GM12878 (cell line): Measurements from ENCODE around the gene STYXL1. TPM values are rescaled to one million over a fixed set of nuclear protein-coding genes. Genes with fewer than 3 reads are reported as not detected.
A peak's percentile ranks its signal among the peaks of the same experiment; 100 is the strongest.

Experiments used
- ATAC-seq: fragments of 200-7000 bp; cut with Tn5 transposase; 3 replicates; pipeline ENCODE4 v1.9.1; 2020; ENCODE audit warnings: mild to moderate bottlenecking, moderate library complexity
- Bru-seq: library from RNA; stranded (reverse); fragments of 400-500 nt; gene quantifications from one replicate; lab custom pipeline; 2021; lab: Mats Ljungman, UMichigan
- BruChase-seq, 2 experiments: library from RNA; stranded (reverse); fragments of 400-500 nt; gene quantifications; one replicate each; lab custom pipeline; 2021; lab: Mats Ljungman, UMichigan
- BruUV-seq: library from RNA; stranded (reverse); fragments of 400-500 nt; replicated peaks from 2 replicates; lab custom pipeline; 2021; lab: Mats Ljungman, UMichigan
- CTCF ChIA-PET: fragments of 300-600 bp; sonication (Branson Sonifier 250); formaldehyde crosslinking; extraction: SDS; loops from one replicate; lab custom pipeline; 2021; ENCODE audit warnings: inconsistent platforms; lab: Yijun Ruan, JAX
- POLR2A ChIA-PET: fragments of 350-600 bp; formaldehyde crosslinking; extraction: SDS; loops from one replicate; lab custom pipeline; 2021; ENCODE audit warnings: inconsistent platforms; lab: Charles Lee
- RAD21 ChIA-PET: fragments of 300-600 bp; sonication (Branson Sonifier 250); formaldehyde crosslinking; loops from one replicate; lab custom pipeline; 2023; ENCODE audit warnings: antibody characterized with exemption; ENCODE audit not compliant: unreplicated experiment; lab: Charles Lee
- SMC1A ChIA-PET: fragments of 300-600 bp; sonication (Branson Sonifier 250); formaldehyde crosslinking; loops from one replicate; lab custom pipeline; 2023; ENCODE audit not compliant: unreplicated experiment, uncharacterized antibody; lab: Charles Lee
- DNase-seq: peaks from one replicate; pipeline ENCODE4 v3.0.0-alpha.2; 2011; ENCODE audit warnings: low read depth, low spot score
- FAIRE-seq: peaks from 3 replicates; lab custom pipeline; 2011; peaks lifted over from hg19 to GRCh38; lab: Jason Lieb, UNC
- H2AFZ ChIP-seq: 2 replicates; pipeline ENCODE4 v1.6.0; 2011; ENCODE audit warnings: low read depth, low read length, control low read depth; ENCODE audit not compliant: control insufficient read depth
- H3K27ac ChIP-seq: 2 replicates; pipeline ENCODE4 v1.5.1; 2011; ENCODE audit warnings: control low read depth; ENCODE audit not compliant: control insufficient read depth, insufficient read depth
- H3K27me3 ChIP-seq, 2 experiments: replicated peaks in 1 of 2; 2 replicates each; pipeline versions ENCODE4 v1.6.0 to v1.6.1; 2011; ENCODE audit warnings: low read length in 1 of 2; ENCODE audit not compliant: control insufficient read depth in 2 of 2, insufficient read depth in 2 of 2
- H3K36me3 ChIP-seq, 2 experiments: 2 replicates each; pipeline ENCODE4 v1.5.1; 2011; ENCODE audit warnings: low read length in 1 of 2; ENCODE audit not compliant: control insufficient read depth in 2 of 2, insufficient read depth in 2 of 2
- H3K4me1 ChIP-seq: 2 replicates; pipeline ENCODE4 v1.6.1; 2011; ENCODE audit warnings: mild to moderate bottlenecking, low read length, moderate library complexity, mixed read lengths; ENCODE audit not compliant: control insufficient read depth, insufficient read depth
- H3K4me2 ChIP-seq: 2 replicates; pipeline ENCODE4 v1.6.0; 2011; ENCODE audit warnings: control low read depth; ENCODE audit not compliant: control insufficient read depth, insufficient read depth
- H3K4me3 ChIP-seq: fragments of 200-600 bp; sonication (generic); 2 replicates; pipeline ENCODE4 v1.5.1; 2016
- H3K79me2 ChIP-seq: 2 replicates; pipeline ENCODE4 v1.6.0; 2011; ENCODE audit warnings: low read length; ENCODE audit not compliant: control insufficient read depth, insufficient read depth
- H3K9ac ChIP-seq: 2 replicates; pipeline ENCODE4 v1.8.0; 2011; ENCODE audit warnings: low read length, control low read depth, mixed read lengths; ENCODE audit not compliant: control insufficient read depth, insufficient read depth
- H3K9me3 ChIP-seq: replicated peaks from 3 replicates; pipeline ENCODE4 v1.5.1; 2011; ENCODE audit warnings: mild to moderate bottlenecking, low read length; ENCODE audit not compliant: control insufficient read depth, insufficient read depth
- H4K20me1 ChIP-seq: 2 replicates; pipeline ENCODE4 v1.6.0; 2011; ENCODE audit not compliant: control insufficient read depth, insufficient read depth
- CHD2 ChIP-seq: IDR thresholded peaks from 2 replicates; pipeline ENCODE4 v1.6.1; 2011; ENCODE audit warnings: low read depth, low read length, improper control_type of control experiment, borderline replicate concordance
- IRF3 ChIP-seq: fragments of 450-650 bp; IDR thresholded peaks from 2 replicates; pipeline ENCODE4 v1.6.1; 2014; ENCODE audit warnings: mild to moderate bottlenecking
- MAX ChIP-seq: IDR thresholded peaks from 2 replicates; pipeline ENCODE4 v1.6.1; 2012; ENCODE audit warnings: low read depth, low read length, improper control_type of control experiment
- SMAD5 ChIP-seq: IDR thresholded peaks from 2 replicates; pipeline ENCODE4 v1.6.1; 2016; ENCODE audit warnings: antibody characterized with exemption, low read depth
- TAF1 ChIP-seq: IDR thresholded peaks from 2 replicates; pipeline ENCODE4 v1.6.1; 2011; ENCODE audit warnings: mild to moderate bottlenecking, low read depth, low read length, borderline replicate concordance
- WGBS: methylation state at CpG from one replicate; pipeline ENCODE4 v1.1.6; 2016; ENCODE audit warnings: low lambda C conversion rate; ENCODE audit not compliant: insufficient replicate concordance, insufficient coverage; ENCODE audit errors: missing lambda C conversion rate; 5-methylcytosine and 5-hydroxymethylcytosine counted together
- in situ Hi-C: fragments of 300-500 bp; cut with MboI; formaldehyde crosslinking; loops from 9 replicates; pipeline ENCODE4 v1.14.3; 2018; ENCODE audit warnings: mixed read lengths
- intact Hi-C: fragments of 100-400 bp; cut with micrococcal nuclease; formaldehyde crosslinking; loops from one replicate; pipeline ENCODE4 v1.14.2; 2022; ENCODE audit not compliant: unreplicated experiment
- long read RNA-seq, 2 experiments: library from polyadenylated mRNA; unstranded; transcript quantifications; one replicate each; pipeline ENCODE4 v2.0.0, GENCODE V29; 2019 to 2020
- polyA minus RNA-seq, 3 experiments: library from RNA; depleted of rRNA, polyadenylated mRNA; stranded (reverse); fragments of >200 nt; gene quantifications; 2 replicates each; pipeline ENCODE4 v1.2.3, GENCODE V29; 2011
- polyA plus RNA-seq, 11 experiments: library from polyadenylated mRNA; depleted of rRNA in 4 of 11; unstranded in 6 of 11; stranded (reverse) in 5 of 11; fragments of >200 nt; fragmentation: Nextera tagmentation in 4 of 11; fragmentation: Illumina TruSeq in 1 of 11; extraction: Ambion mirVana in 4 of 11; extraction: Trizol in 1 of 11; gene quantifications; 1 replicate in 1 of 11; 2 replicates in 10 of 11; pipeline versions ENCODE4 v1.2.1 to v1.2.3, GENCODE V29; 2011 to 2016; ENCODE audit warnings: inconsistent platforms in 2 of 11, missing spikeins in 2 of 11, low read depth in 1 of 11
- total RNA-seq, 4 experiments: library from RNA; depleted of rRNA in 3 of 4; stranded (reverse); fragments of >200 nt in 3 of 4; fragmentation: Illumina TruSeq in 1 of 4; extraction: Trizol in 1 of 4; gene quantifications; 2 replicates each; pipeline versions ENCODE4 v1.2.1 to v1.2.3, GENCODE V29; 2013 to 2021
- TF ChIP-seq, protein P1 (sequence below): fragments of 450-650 bp; IDR thresholded peaks from 2 replicates; pipeline ENCODE4 v1.6.1; 2017; ENCODE audit warnings: mild to moderate bottlenecking, moderate library complexity
- TF ChIP-seq, protein P2 (sequence below): IDR thresholded peaks from 2 replicates; pipeline ENCODE4 v1.6.1; 2012; ENCODE audit warnings: low read depth, low read length, improper control_type of control experiment

STYXL1 gene, protein sequence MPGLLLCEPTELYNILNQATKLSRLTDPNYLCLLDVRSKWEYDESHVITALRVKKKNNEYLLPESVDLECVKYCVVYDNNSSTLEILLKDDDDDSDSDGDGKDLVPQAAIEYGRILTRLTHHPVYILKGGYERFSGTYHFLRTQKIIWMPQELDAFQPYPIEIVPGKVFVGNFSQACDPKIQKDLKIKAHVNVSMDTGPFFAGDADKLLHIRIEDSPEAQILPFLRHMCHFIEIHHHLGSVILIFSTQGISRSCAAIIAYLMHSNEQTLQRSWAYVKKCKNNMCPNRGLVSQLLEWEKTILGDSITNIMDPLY
- total RNA-seq (2013; cell fraction: nucleolus; rRNA removed), result 16.9 and 17.2 TPM in 2 replicates
- total RNA-seq (2014; rRNA removed) (40.2 and 43.4 TPM in 2 replicates), total RNA-seq (2014; rRNA removed; fragmentation: Illumina TruSeq; extraction: Trizol) (38.0 and 38.8 TPM in 2 replicates), total RNA-seq (2021) (25.6 and 29.3 TPM in 2 replicates), polyA plus RNA-seq (2011; rRNA removed) (23.8 and 34.6 TPM in 2 replicates), polyA plus RNA-seq (2014; fragmentation: Illumina TruSeq; extraction: Trizol) (44.3 and 58.3 TPM in 2 replicates), polyA plus RNA-seq (2014; fragmentation: Nextera tagmentation; extraction: Ambion mirVana) (10 to 100 TPM; 18.4 to 33.3 TPM), polyA plus RNA-seq (2014; rRNA removed) (39.7 and 46.7 TPM in 2 replicates), polyA plus RNA-seq (2016; fragmentation: Nextera tagmentation; extraction: Ambion mirVana) (10 to 100 TPM; 61.4 to 65.9 TPM), polyA minus RNA-seq (2011; rRNA and poly(A)+ RNA removed) (17.1 and 19.3 TPM in 2 replicates), Bru-seq, nascent RNA (percentile 54 among the genes with signal in this experiment), BruChase-seq, experiment 1, labeled RNA remaining after a 6-hour chase (percentile 57 among the genes with signal in this experiment), BruChase-seq, experiment 2, labeled RNA remaining after a 2-hour chase (percentile 53 among the genes with signal in this experiment)
- 36.9 TPM for polyA plus RNA-seq (2011; ENCODE audit: low read depth)
- polyA plus RNA-seq (2011; cell fraction: cytosol; rRNA removed), result 32.1 and 44.0 TPM in 2 replicates
- 22.8 and 23.2 TPM in 2 replicates for polyA plus RNA-seq (2011; cell fraction: nucleus; rRNA removed)
- 28.9 and 42.6 TPM in 2 replicates for polyA plus RNA-seq (2012)
- 4.1 and 5.6 TPM in 2 replicates for polyA minus RNA-seq (2011; cell fraction: cytosol; rRNA and poly(A)+ RNA removed)
- polyA minus RNA-seq (2011; cell fraction: nucleus; rRNA and poly(A)+ RNA removed), result 4.7 and 7.5 TPM in 2 replicates
- long read RNA-seq, experiment 1, partial matches to known transcripts, result 1 of 4 reads
- long read RNA-seq, experiment 1, other reads (novel, unspliced or antisense), result 3 of 4 reads
- long read RNA-seq, experiment 2, partial matches to known transcripts, result 3 of 8 reads
- long read RNA-seq, experiment 2, other reads (novel, unspliced or antisense), result 4 of 8 reads

- Histone ChIP-seq H4K20me1 (0 out of 2 replicates have a peak, but pooled peaks cover under 1% of the 10 kb centered on the region), H3K79me2 (peaks cover 74% of the 10 kb centered on the region), H2AFZ (peak within 1 kb of the TSS; percentile 79), H3K4me3 (peak within 1 kb of the TSS; percentile 96), H3K36me3 (peaks cover 0 to 12% of the 10 kb centered on the region in 2 experiments; a peak in 2 of 4 replicates), H3K9ac (peak within 1 kb of the TSS; percentile 95), H3K27ac (peak within 1 kb of the TSS; percentile 81), H3K4me2 (peak within 1 kb of the TSS; percentile 97), H3K9me3 (no peaks in the 10 kb centered on the region), H3K4me1 (peaks cover 7% of the 10 kb centered on the region), H3K27me3 (no peaks in the 10 kb centered on the region)
- ChIA-PET SMC1A (interaction anchor here (0.6 to 0.9 kb wide), 2 partner anchors 121 to 975 kb away, joined by 3 read pairs; no protein-coding TSS in a partner anchor), POLR2A (interaction anchor here (0.6 to 1.6 kb wide), 4 partner anchors 28 to 317 kb away, joined by 3 to 5 read pairs (median 4); no protein-coding TSS in a partner anchor), RAD21 (interaction anchor here (0.6 to 1.9 kb wide), 4 partner anchors 28 to 228 kb away, joined by 3 to 11 read pairs (median 4); partner anchors contain the start of gene RHBDD2), CTCF (interaction anchor here (1.2 to 2.5 kb wide), 3 partner anchors 28 to 266 kb away, joined by 3 to 10 read pairs (median 3); no protein-coding TSS in a partner anchor)
- WGBS, result under 1% methylated on average over 58 of the region's 58 CpGs
- intact Hi-C loops (no loop called here), in situ Hi-C loops (loop anchor here (25.0 kb wide), 1 partner anchor 986 kb away; the partner anchor contains the start of gene RCC1L)
- ATAC-seq (peak; percentile 97), FAIRE-seq (peak; percentile 35), DNase-seq (peak; percentile 82)
- BruUV-seq, result no TSS peak
- TF ChIP-seq MAX, result peak; percentile 51; the same call in 1 of the 2 replicates
- TF ChIP-seq CHD2, result peak; percentile 100
- peak; percentile 95 for TF ChIP-seq TAF1
- TF ChIP-seq, protein P1, sequence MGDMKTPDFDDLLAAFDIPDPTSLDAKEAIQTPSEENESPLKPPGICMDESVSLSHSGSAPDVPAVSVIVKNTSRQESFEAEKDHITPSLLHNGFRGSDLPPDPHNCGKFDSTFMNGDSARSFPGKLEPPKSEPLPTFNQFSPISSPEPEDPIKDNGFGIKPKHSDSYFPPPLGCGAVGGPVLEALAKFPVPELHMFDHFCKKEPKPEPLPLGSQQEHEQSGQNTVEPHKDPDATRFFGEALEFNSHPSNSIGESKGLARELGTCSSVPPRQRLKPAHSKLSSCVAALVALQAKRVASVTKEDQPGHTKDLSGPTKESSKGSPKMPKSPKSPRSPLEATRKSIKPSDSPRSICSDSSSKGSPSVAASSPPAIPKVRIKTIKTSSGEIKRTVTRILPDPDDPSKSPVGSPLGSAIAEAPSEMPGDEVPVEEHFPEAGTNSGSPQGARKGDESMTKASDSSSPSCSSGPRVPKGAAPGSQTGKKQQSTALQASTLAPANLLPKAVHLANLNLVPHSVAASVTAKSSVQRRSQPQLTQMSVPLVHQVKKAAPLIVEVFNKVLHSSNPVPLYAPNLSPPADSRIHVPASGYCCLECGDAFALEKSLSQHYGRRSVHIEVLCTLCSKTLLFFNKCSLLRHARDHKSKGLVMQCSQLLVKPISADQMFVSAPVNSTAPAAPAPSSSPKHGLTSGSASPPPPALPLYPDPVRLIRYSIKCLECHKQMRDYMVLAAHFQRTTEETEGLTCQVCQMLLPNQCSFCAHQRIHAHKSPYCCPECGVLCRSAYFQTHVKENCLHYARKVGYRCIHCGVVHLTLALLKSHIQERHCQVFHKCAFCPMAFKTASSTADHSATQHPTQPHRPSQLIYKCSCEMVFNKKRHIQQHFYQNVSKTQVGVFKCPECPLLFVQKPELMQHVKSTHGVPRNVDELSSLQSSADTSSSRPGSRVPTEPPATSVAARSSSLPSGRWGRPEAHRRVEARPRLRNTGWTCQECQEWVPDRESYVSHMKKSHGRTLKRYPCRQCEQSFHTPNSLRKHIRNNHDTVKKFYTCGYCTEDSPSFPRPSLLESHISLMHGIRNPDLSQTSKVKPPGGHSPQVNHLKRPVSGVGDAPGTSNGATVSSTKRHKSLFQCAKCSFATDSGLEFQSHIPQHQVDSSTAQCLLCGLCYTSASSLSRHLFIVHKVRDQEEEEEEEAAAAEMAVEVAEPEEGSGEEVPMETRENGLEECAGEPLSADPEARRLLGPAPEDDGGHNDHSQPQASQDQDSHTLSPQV, result no peak
- peak; percentile 80; the same call in 1 of the 2 replicates for TF ChIP-seq SMAD5
- TF ChIP-seq, protein P2, sequence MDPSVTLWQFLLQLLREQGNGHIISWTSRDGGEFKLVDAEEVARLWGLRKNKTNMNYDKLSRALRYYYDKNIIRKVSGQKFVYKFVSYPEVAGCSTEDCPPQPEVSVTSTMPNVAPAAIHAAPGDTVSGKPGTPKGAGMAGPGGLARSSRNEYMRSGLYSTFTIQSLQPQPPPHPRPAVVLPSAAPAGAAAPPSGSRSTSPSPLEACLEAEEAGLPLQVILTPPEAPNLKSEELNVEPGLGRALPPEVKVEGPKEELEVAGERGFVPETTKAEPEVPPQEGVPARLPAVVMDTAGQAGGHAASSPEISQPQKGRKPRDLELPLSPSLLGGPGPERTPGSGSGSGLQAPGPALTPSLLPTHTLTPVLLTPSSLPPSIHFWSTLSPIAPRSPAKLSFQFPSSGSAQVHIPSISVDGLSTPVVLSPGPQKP, result peak; percentile 96
- no peak for TF ChIP-seq IRF3
Measured at GRCh38 chr7:76047811-76048667, at the start of gene STYXL1, which contains the start of gene MDH2. Gene STYXL1, minus strand, starts transcription at chr7:76048000. Its CDS starts 17,477 bp downstream, at chr7:76030523. Gene MDH2, plus strand, starts transcription at chr7:76048106. Its CDS starts 55 bp downstream, at chr7:76048161.
